Neuronal stem cell (in vitro differentiated cells): ENCODE measurements around the gene UBXN1.
"Not testable (repeated sequence)": the region's sequence is repeated elsewhere in the genome, so short reads cannot be mapped to it uniquely, and the experiment has no call there.

ENCODE experiments used
- DNase-seq: peaks from one replicate; pipeline ENCODE4 v3.0.0-alpha.2; 2013; ENCODE audit warnings: low spot score
- H2AFZ ChIP-seq: one replicate; pipeline ENCODE4 v1.6.1; 2013; ENCODE audit warnings: mild to moderate bottlenecking, low read length, inconsistent platforms
- H2AK5ac ChIP-seq: 2 replicates; pipeline ENCODE4 v1.6.1; 2013; ENCODE audit warnings: low read depth, mild to moderate bottlenecking, inconsistent platforms, low read length, moderate library complexity, mixed read lengths
- H2BK120ac ChIP-seq: 2 replicates; pipeline ENCODE4 v1.6.1; 2013; ENCODE audit warnings: low read depth, mild to moderate bottlenecking, inconsistent platforms, low read length, moderate library complexity, mixed read lengths
- H2BK12ac ChIP-seq: one replicate; pipeline ENCODE4 v1.6.1; 2013; ENCODE audit warnings: low read length, inconsistent platforms
- H2BK15ac ChIP-seq: 2 replicates; pipeline ENCODE4 v1.6.1; 2013; ENCODE audit warnings: mild to moderate bottlenecking, low read length, inconsistent platforms, mixed read lengths
- H2BK5ac ChIP-seq: one replicate; pipeline ENCODE4 v1.6.1; 2013; ENCODE audit warnings: inconsistent platforms, mild to moderate bottlenecking, low read length, moderate library complexity
- H3K14ac ChIP-seq: one replicate; pipeline ENCODE4 v1.6.1; 2013; ENCODE audit warnings: low read length, inconsistent platforms
- H3K18ac ChIP-seq: 2 replicates; pipeline ENCODE4 v1.6.1; 2013; ENCODE audit warnings: low read length, inconsistent platforms
- H3K23ac ChIP-seq: 2 replicates; pipeline ENCODE4 v1.6.1; 2013; ENCODE audit warnings: low read depth, mild to moderate bottlenecking, mixed read lengths, low read length, inconsistent platforms; ENCODE audit not compliant: poor library complexity
- H3K27ac ChIP-seq: replicated peaks from 3 replicates; pipeline ENCODE4 v1.5.1; 2013; ENCODE audit warnings: low read length, inconsistent platforms
- H3K27me3 ChIP-seq, 3 experiments: 2 replicates each; pipeline ENCODE4 v1.6.1; 2013; ENCODE audit warnings: low read length in 3 of 3, mild to moderate bottlenecking in 2 of 3, inconsistent platforms in 1 of 3, low read depth in 1 of 3, mixed read lengths in 1 of 3, moderate library complexity in 1 of 3; ENCODE audit not compliant: control insufficient read depth in 3 of 3, insufficient read depth in 3 of 3
- H3K36me3 ChIP-seq, 2 donors: replicated peaks in 1 of 2; 2 replicates each; pipeline ENCODE4 v1.6.1; 2013; ENCODE audit warnings: low read length in 2 of 2; ENCODE audit not compliant: control insufficient read depth in 2 of 2, insufficient read depth in 2 of 2
- H3K4ac ChIP-seq: 2 replicates; pipeline ENCODE4 v1.6.1; 2013; ENCODE audit warnings: inconsistent platforms, mild to moderate bottlenecking, low read length, moderate library complexity
- H3K4me1 ChIP-seq, 2 donors: 1 replicate in 1 of 2; 2 replicates in 1 of 2; pipeline ENCODE4 v1.6.1; 2013; ENCODE audit warnings: low read length in 2 of 2, low read depth in 1 of 2; ENCODE audit not compliant: control insufficient read depth in 2 of 2, insufficient read depth in 1 of 2
- H3K4me2 ChIP-seq: one replicate; pipeline ENCODE4 v1.6.1; 2013; ENCODE audit warnings: mild to moderate bottlenecking, low read length, inconsistent platforms; ENCODE audit not compliant: insufficient read depth, poor library complexity, severe bottlenecking
- H3K4me3 ChIP-seq, 2 donors: 2 replicates each; pipeline ENCODE4 v1.5.1; 2013; ENCODE audit warnings: low read length in 2 of 2, mild to moderate bottlenecking in 2 of 2, inconsistent platforms in 1 of 2, moderate library complexity in 1 of 2
- H3K79me1 ChIP-seq: one replicate; pipeline ENCODE4 v1.6.1; 2013; ENCODE audit warnings: low read depth, mild to moderate bottlenecking, inconsistent platforms, low read length, moderate library complexity
- H3K9ac ChIP-seq: one replicate; pipeline ENCODE4 v1.6.1; 2013; ENCODE audit warnings: mild to moderate bottlenecking, low read depth, low read length, inconsistent platforms; ENCODE audit not compliant: poor library complexity
- H3K9me3 ChIP-seq, 2 donors: replicated peaks in 1 of 2; 2 replicates each; pipeline versions ENCODE3 to v1.6.1; 2013; ENCODE audit warnings: low read length in 2 of 2, mild to moderate bottlenecking in 2 of 2, inconsistent platforms in 1 of 2, low read depth in 1 of 2, mixed read lengths in 1 of 2, moderate library complexity in 1 of 2; ENCODE audit not compliant: control insufficient read depth in 2 of 2, insufficient read depth in 1 of 2
- H4K8ac ChIP-seq: one replicate; pipeline ENCODE4 v1.6.1; 2013; ENCODE audit warnings: low read depth, mild to moderate bottlenecking, inconsistent platforms, low read length, moderate library complexity
- H4K91ac ChIP-seq: one replicate; pipeline ENCODE4 v1.6.1; 2013; ENCODE audit warnings: low read length, low read depth, mild to moderate bottlenecking, inconsistent platforms; ENCODE audit not compliant: poor library complexity
- WGBS, 2 donors: extraction: QIAGEN DNeasy Blood & Tissue Kit; methylation state at CpG; one replicate each; pipeline ENCODE4 v1.1.7; 2013; ENCODE audit warnings: missing lambda C conversion rate in 2 of 2, mixed read lengths in 1 of 2; ENCODE audit not compliant: insufficient read length in 2 of 2, insufficient replicate concordance in 1 of 2; ENCODE audit errors: extremely low coverage in 2 of 2; 5-methylcytosine and 5-hydroxymethylcytosine counted together

The UBXN1 gene

GRCh38 chr11:62705880-62706849, 27.3 kb upstream of the UBXN1 start:
- Histone ChIP-seq H3K27ac (peak overlapping the region; percentile 92), H3K9ac (peak overlapping the region; percentile 89), H4K8ac (no peak overlapping the region), H3K18ac (peak overlapping the region; percentile 98), H2BK15ac (peak overlapping the region; percentile 38), H3K4me2 (peak overlapping the region; percentile 94), H3K27me3 (no peaks in the 10 kb centered on the region), H3K14ac (peak overlapping the region; percentile 43), H2BK12ac (peak overlapping the region; percentile 76), H4K91ac (no peak overlapping the region), H3K4me1 (peaks cover 23 to 31% of the 10 kb centered on the region in 2 donors), H3K36me3 (peaks cover 10 to 57% of the 10 kb centered on the region in 2 donors), H3K4ac (peak overlapping the region; percentile 97), H2BK120ac (peak overlapping the region; percentile 18), H2AK5ac (peak overlapping the region; percentile 88), H3K23ac (peak overlapping the region; percentile 90), H2BK5ac (peak overlapping the region; percentile 94), H3K79me1 (no peaks in the 10 kb centered on the region), H3K9me3 (no peaks in the 10 kb centered on the region), H3K4me3 (peak overlapping the region; percentile 70 to 91), H2AFZ (peak overlapping the region; percentile 88)
- DNase-seq, result peak; percentile 94
- WGBS, 2 donors, result no CpG with 5 or more reads among the region's 73 CpGs

- no peak overlapping the region for H3K14ac ChIP-seq
- H3K9me3 ChIP-seq, result no peaks in the 10 kb centered on the region
- H3K4me3 ChIP-seq, result peak overlapping the region; percentile 70 to 91
- H3K4me2 ChIP-seq, result peak overlapping the region; percentile 67
- peak overlapping the region; percentile 33 for H4K91ac ChIP-seq
- no CpG with 5 or more reads among the region's 7 CpGs for whole genome bisulfite sequencing, 2 donors
- DNase-seq, result no peak
- H3K36me3 ChIP-seq, result peaks cover 9 to 59% of the 10 kb centered on the region in 2 donors
- no peaks in the 10 kb centered on the region for H3K79me1 ChIP-seq
- no peaks in the 10 kb centered on the region for H3K27me3 ChIP-seq
- H2BK12ac ChIP-seq, result no peak overlapping the region
- H2BK15ac ChIP-seq, result peak overlapping the region; percentile 42
- H3K23ac ChIP-seq, result no peak overlapping the region
- peak overlapping the region; percentile 89 for H3K9ac ChIP-seq
- H3K27ac ChIP-seq, result peak overlapping the region; percentile 70
- H3K4ac ChIP-seq, result no peak overlapping the region
- H3K4me1 ChIP-seq, result peaks cover 23 to 31% of the 10 kb centered on the region in 2 donors
- peak overlapping the region; percentile 88 for H2AFZ ChIP-seq
- H2AK5ac ChIP-seq, result peak overlapping the region; percentile 72
- peak overlapping the region; percentile 76 for H2BK5ac ChIP-seq
- no peak overlapping the region for H4K8ac ChIP-seq
- no peak overlapping the region for H3K18ac ChIP-seq
- no peak overlapping the region for H2BK120ac ChIP-seq
Observed at GRCh38 chr11:62705413-62705812, 26.5 kb upstream of the UBXN1 start.

- WGBS, 2 donors, result no CpG with 5 or more reads among the region's 4 CpGs
- not testable (repeated sequence) for H2AK5ac ChIP-seq, H2BK15ac ChIP-seq, H3K4ac ChIP-seq, H4K91ac ChIP-seq, H3K27me3 ChIP-seq, H2BK120ac ChIP-seq, H3K9ac ChIP-seq, H2BK12ac ChIP-seq, H3K9me3 ChIP-seq, H2AFZ ChIP-seq, H4K8ac ChIP-seq, H3K18ac ChIP-seq, H2BK5ac ChIP-seq, H3K23ac ChIP-seq, H3K79me1 ChIP-seq, H3K4me2 ChIP-seq, H3K14ac ChIP-seq, H3K27ac ChIP-seq, DNase-seq, H3K4me3 ChIP-seq
- Histone ChIP-seq H3K4me1 (peaks cover 22 to 23% of the 10 kb centered on the region in 2 donors), H3K36me3 (peaks cover 8 to 62% of the 10 kb centered on the region in 2 donors)
Observed at GRCh38 chr11:62703921-62704320, 25.0 kb upstream of the UBXN1 start.

GRCh38 chr11:62702246-62702645, 23.4 kb upstream of the UBXN1 start:
- Histone ChIP-seq H4K91ac (no peak overlapping the region), H3K23ac (no peak overlapping the region), H4K8ac (no peak overlapping the region), H3K4ac (no peak overlapping the region), H3K27ac (no peak overlapping the region), H2BK120ac (no peak overlapping the region), H3K14ac (no peak overlapping the region), H3K79me1 (no peaks in the 10 kb centered on the region), H3K4me2 (no peak overlapping the region), H2BK12ac (no peak overlapping the region), H2BK5ac (no peak overlapping the region), H3K36me3 (peaks cover 7 to 58% of the 10 kb centered on the region in 2 donors), H3K18ac (no peak overlapping the region), H3K9me3 (no peaks in the 10 kb centered on the region), H3K27me3 (no peaks in the 10 kb centered on the region), H3K4me1 (peaks cover 13 to 16% of the 10 kb centered on the region in 2 donors), H2BK15ac (no peak overlapping the region), H3K4me3 (no peak overlapping the region), H2AFZ (no peak overlapping the region), H3K9ac (no peak overlapping the region), H2AK5ac (no peak overlapping the region)
- no CpG with 5 or more reads among the region's 11 CpGs for WGBS, 2 donors
- DNase-seq, result no peak
